Stomach (tissue), 9 donors: Measurements from ENCODE around the gene PRDX3. TPM values are rescaled to one million over a fixed set of nuclear protein-coding genes. Genes with fewer than 3 reads are reported as not detected.

ENCODE experiments used
- DNase-seq, 2 donors: peaks; one replicate each; pipeline versions ENCODE4 v3.0.0 to v3.0.0-alpha.2; 2013 to 2019
- H3K27ac ChIP-seq, 5 donors: fragments of 200-600 bp in 4 of 5; sonication (generic) in 4 of 5; one replicate each; pipeline ENCODE4 v1.5.1; 2013 to 2019; ENCODE audit warnings: mild to moderate bottlenecking in 1 of 5, moderate library complexity in 1 of 5
- H3K27me3 ChIP-seq, 3 donors: fragments of 200-600 bp; sonication (generic); one replicate each; pipeline ENCODE4 v1.5.1; 2017 to 2019; ENCODE audit warnings: mixed run types in 1 of 3
- H3K36me3 ChIP-seq, 4 donors: fragments of 200-600 bp; sonication (generic); 1 replicate in 3 of 4; 2 replicates in 1 of 4; pipeline ENCODE4 v1.5.1; 2016 to 2019
- H3K4me1 ChIP-seq, 4 donors: fragments of 200-600 bp; sonication (generic); one replicate each; pipeline ENCODE4 v1.5.1; 2016 to 2019
- H3K4me3 ChIP-seq, 4 donors: fragments of 200-600 bp; sonication (generic) in 3 of 4; one replicate each; pipeline ENCODE4 v1.5.1; 2016 to 2019; ENCODE audit warnings: mild to moderate bottlenecking in 1 of 4
- H3K9me3 ChIP-seq, 4 donors: fragments of 200-600 bp; sonication (generic); one replicate each; pipeline ENCODE4 v1.5.1; 2016 to 2019
- CTCF ChIP-seq, 7 experiments: fragments of 450-650 bp in 4 of 7; fragments of 200-600 bp in 3 of 7; sonication (generic) in 3 of 7; IDR thresholded peaks; one replicate each; pipeline ENCODE4 v1.5.1; 2016 to 2019; ENCODE audit warnings: antibody characterized with exemption in 7 of 7, control low read depth in 2 of 7, mild to moderate bottlenecking in 1 of 7
- EP300 ChIP-seq: sonication (generic); formaldehyde crosslinking; IDR thresholded peaks from one replicate; pipeline ENCODE4 v1.6.1; 2017; ENCODE audit warnings: antibody characterized with exemption
- POLR2A ChIP-seq, 4 donors: fragments of 450-650 bp; IDR thresholded peaks; one replicate each; pipeline ENCODE4 v1.6.1; 2016; ENCODE audit warnings: antibody characterized with exemption in 4 of 4, control low read depth in 2 of 4, mild to moderate bottlenecking in 1 of 4, moderate library complexity in 1 of 4
- POLR2AphosphoS5 ChIP-seq, 3 donors: sonication (generic); formaldehyde crosslinking; IDR thresholded peaks; one replicate each; pipeline ENCODE4 v1.6.1; 2016; ENCODE audit warnings: antibody characterized with exemption in 3 of 3
- WGBS, 5 donors: extraction: QIAGEN DNeasy Blood & Tissue Kit in 3 of 5; methylation state at CpG; one replicate each; pipeline versions ENCODE4 v1.1.5 to v1.1.7; 2013 to 2018; 5-methylcytosine and 5-hydroxymethylcytosine counted together
- intact Hi-C: fragments of 100-400 bp; cut with DNase I; formaldehyde crosslinking; loops from one replicate; pipeline ENCODE4 v1.15.1; 2023; ENCODE audit warnings: low total_unique reads
- polyA plus RNA-seq, 3 donors: library from polyadenylated mRNA; stranded (reverse); fragments of 200-250 nt; gene quantifications; one replicate each; pipeline ENCODE4 v1.2.3, GENCODE V29; 2013
- total RNA-seq, 5 donors: library from RNA; depleted of rRNA; stranded (reverse); fragments of >200 nt; gene quantifications; one replicate each; pipeline versions ENCODE4 v1.1.0 to v1.2.3, GENCODE V29; 2014 to 2016
- donor health status: healthy with polysubstance abuse.
- donor health status: Bipolar disorder and iron deficiency.
- donor health status: healthy.

Gene PRDX3
- total and polyA plus RNA-seq, 8 donors: 11.9 to 163 (median 118) TPM

DNA sequence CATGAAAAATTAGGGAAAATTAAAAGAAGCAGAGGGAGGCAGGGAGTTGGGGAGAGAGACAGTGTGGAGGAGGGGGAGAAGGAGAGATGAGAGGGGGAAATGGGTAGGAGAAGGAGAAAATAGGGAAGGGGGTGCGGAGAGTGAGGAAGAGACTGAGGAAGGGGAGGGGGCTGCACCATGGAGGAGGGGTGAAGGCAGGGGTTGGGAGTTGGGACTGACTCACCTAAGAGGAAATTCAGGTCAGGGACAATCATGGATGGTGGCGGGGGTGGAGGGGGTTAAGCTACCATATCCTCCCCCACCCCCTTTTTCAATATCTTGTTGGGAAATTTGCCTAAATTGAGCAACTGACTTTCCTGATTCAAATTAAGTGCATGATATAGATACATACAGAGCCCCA is 36.8 kb upstream of the PRDX3 start:
- no peak for DNase-seq
- Histone ChIP-seq H3K4me3 (no peak overlapping the region), H3K36me3 (peaks cover 0 to 6% (median 0%) of the 10 kb centered on the region in 4 donors), H3K27ac (no peak overlapping the region), H3K4me1 (peaks cover 30 to 81% (median 66%) of the 10 kb centered on the region in 4 donors), H3K27me3 (no peaks in the 10 kb centered on the region), H3K9me3 (no peaks in the 10 kb centered on the region)
- TF ChIP-seq POLR2AphosphoS5 (IDR thresholded peaks at IDR 0.05) (no peak), CTCF (IDR thresholded peaks at IDR 0.05) (no peak), EP300 (no peak), POLR2A (IDR thresholded peaks at IDR 0.05) (no peak)
- intact Hi-C loops: no loop called here
- WGBS, 5 donors: 78 to 100% (median 97%) methylated on average over 2 of the region's 2 CpGs

DNA sequence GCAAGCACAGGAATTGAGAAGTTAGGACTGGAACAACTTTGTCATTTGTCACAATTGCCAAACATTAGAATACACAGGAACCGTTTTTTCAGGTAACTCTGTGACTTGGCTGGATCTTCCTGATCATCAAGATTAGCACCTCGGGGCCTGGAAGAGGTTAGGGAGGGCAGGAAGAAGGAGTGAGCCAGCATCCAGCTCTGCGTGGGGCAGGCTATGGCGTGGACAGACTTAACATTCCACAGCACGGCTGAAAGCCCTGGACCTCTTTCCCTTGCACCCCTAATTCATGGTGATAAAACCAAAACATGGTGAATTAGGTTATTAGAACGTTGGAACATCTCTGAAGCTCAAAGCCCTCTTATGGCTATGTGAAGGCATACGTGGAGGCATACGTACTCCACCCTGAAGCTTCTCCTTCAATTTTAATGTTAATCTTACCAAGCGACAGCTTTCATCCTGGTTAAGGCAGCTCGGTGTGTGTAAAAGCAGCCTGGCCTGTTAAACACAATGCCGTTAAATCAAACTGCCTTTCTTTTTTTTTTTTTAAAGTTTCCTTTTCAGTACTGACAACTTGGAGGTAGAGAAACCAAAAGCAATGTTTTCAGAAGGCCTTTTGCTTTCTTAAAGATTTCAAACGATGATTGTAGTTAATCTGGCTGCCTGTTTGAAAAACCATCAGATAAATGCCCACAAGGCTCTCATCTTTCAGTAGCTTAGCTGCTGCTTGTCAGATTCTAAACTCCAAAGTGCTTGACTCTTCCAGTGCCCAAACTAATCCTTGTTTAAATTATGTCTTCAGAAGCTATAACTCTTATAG is 33.2 kb upstream of the PRDX3 start:
- WGBS, 5 donors: 10 to 18% (median 10%) methylated on average over 12 of the region's 12 CpGs
- Histone ChIP-seq H3K27ac (peak overlapping the region; percentile 79 to 100 (median 98)), H3K27me3 (no peaks in the 10 kb centered on the region), H3K4me3 (peak overlapping the region in 3 of 4 donors; percentile 6 to 27 (median 9)), H3K36me3 (peaks cover 0 to 6% (median 0%) of the 10 kb centered on the region in 4 donors), H3K9me3 (no peaks in the 10 kb centered on the region), H3K4me1 (peaks cover 28 to 77% (median 62%) of the 10 kb centered on the region in 4 donors)
- no peak for TF ChIP-seq CTCF (IDR thresholded peaks at IDR 0.05)
- TF ChIP-seq POLR2A (IDR thresholded peaks at IDR 0.05): no peak
- TF ChIP-seq POLR2AphosphoS5 (IDR thresholded peaks at IDR 0.05): no peak
- TF ChIP-seq EP300: no peak
- intact Hi-C loops: no loop called here
- DNase-seq: peak in 1 of 2 donors; percentile 53

DNA sequence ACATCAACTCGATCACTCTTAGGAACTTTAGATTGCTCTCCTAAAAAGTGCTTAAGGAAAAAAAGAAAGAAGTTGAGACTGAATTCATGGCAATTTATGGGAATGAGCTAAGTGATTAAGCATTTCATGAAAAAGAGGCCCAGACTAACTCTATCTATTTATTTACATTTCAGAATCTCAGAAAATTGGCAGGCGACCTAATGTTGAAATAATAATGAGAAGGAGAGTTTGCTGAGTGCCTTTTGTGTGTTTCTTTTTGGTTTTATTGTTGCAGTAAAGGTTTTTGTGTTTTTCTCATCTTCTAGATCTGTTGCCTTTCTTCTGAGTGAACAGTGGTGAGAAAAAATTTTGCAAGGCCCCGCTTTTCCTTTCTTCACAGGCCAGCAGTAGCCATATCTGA is 32.6 kb upstream of the PRDX3 start:
- peak in 1 of 2 donors; percentile 77 for DNase-seq
- intact Hi-C loops: no loop called here
- H3K4me1 ChIP-seq: peaks cover 30 to 76% (median 67%) of the 10 kb centered on the region in 4 donors
- TF ChIP-seq EP300: no peak
- no peak for TF ChIP-seq POLR2AphosphoS5 (IDR thresholded peaks at IDR 0.05)
- no peak for TF ChIP-seq POLR2A (IDR thresholded peaks at IDR 0.05)
- TF ChIP-seq CTCF (IDR thresholded peaks at IDR 0.05): no peak
- H3K4me3 ChIP-seq: peak overlapping the region in 1 of 4 donors; percentile 27
- peaks cover 0 to 6% (median 0%) of the 10 kb centered on the region in 4 donors for H3K36me3 ChIP-seq
- H3K27ac ChIP-seq: peak overlapping the region; percentile 79 to 100 (median 98)
- 30 to 41% (median 36%) methylated on average over 3 of the region's 3 CpGs for WGBS, 5 donors
- H3K27me3 ChIP-seq: no peaks in the 10 kb centered on the region
- no peaks in the 10 kb centered on the region for H3K9me3 ChIP-seq

DNA sequence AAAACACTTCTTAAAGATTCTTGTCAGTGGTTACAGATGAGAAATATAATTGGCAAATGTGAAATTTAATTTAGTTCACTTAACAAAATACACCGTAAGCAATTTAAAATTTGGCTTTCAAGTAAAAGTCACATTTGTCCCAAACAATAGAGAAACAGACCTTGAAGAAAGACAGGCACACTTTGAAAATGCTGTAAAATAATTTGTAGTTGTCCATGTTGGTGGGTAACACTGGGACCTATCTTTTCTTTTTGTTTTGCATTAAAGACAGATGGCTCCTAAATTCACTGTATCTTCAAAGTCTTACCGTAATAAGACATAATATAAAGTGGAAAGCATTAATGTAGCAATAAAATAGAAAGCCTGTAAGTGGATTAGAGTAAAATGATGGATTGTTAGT is 32.0 kb upstream of the PRDX3 start:
- Histone ChIP-seq H3K4me3 (no peak overlapping the region), H3K27me3 (no peaks in the 10 kb centered on the region), H3K9me3 (no peaks in the 10 kb centered on the region), H3K4me1 (peaks cover 33 to 77% (median 71%) of the 10 kb centered on the region in 4 donors), H3K27ac (peak overlapping the region in 4 of 5 donors; percentile 97 to 100 (median 98)), H3K36me3 (peaks cover 0 to 6% (median 0%) of the 10 kb centered on the region in 4 donors)
- TF ChIP-seq POLR2AphosphoS5 (IDR thresholded peaks at IDR 0.05): no peak
- TF ChIP-seq EP300: no peak
- no peak for TF ChIP-seq POLR2A (IDR thresholded peaks at IDR 0.05)
- no peak for TF ChIP-seq CTCF (IDR thresholded peaks at IDR 0.05)
- DNase-seq: no peak
- intact Hi-C loops: no loop called here
- WGBS, 5 donors: 52 to 81% (median 72%) methylated on average over 2 of the region's 2 CpGs
